Measurements from ENCODE around the gene TBC1D21. TPM values are rescaled to one million over a fixed set of nuclear protein-coding genes. Genes with fewer than 3 reads are reported as not detected.

TBC1D21 gene, protein sequence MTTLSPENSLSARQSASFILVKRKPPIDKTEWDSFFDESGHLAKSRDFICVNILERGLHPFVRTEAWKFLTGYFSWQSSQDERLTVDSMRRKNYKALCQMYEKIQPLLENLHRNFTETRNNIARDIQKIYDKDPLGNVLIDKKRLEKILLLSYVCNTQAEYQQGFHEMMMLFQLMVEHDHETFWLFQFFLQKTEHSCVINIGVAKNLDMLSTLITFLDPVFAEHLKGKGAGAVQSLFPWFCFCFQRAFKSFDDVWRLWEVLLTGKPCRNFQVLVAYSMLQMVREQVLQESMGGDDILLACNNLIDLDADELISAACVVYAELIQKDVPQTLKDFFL
- not detected in 2 replicates for total RNA-seq (2021)
- long read RNA-seq = 0 reads

DNA sequence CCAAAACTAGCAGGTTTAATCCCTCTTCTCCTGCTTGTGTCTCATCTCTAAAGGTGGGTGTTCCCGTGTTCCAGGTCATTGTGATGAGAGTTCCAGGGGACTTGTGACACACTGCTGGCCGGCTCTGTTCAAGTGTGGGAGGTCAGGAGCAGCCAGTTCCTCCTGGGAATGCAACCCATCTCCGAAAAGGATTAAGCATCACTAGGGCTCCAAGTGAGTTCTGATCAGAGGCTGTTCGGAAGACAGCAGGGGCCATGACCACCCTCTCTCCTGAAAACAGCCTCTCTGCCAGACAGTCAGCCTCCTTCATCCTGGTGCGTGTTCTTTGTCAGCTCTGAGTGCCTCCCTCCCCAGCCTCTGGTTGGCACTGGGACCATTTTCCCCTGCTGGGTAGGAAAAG is at the start of gene TBC1D21:
Gene TBC1D21 (plus strand): TSS at position 109 of the 400 bp plus-strand sequence. CDS start 146 bp downstream, at position 255.
- Histone ChIP-seq H2BK5ac (ENCODE audit: insufficient read length, low read length) (no peak within 1 kb of the TSS), H2BK12ac (ENCODE audit: insufficient read length, low read depth, low read length) (no peak within 1 kb of the TSS), H3K4me2 (ENCODE audit: insufficient read depth, insufficient read length, low read length) (no peak within 1 kb of the TSS), H2BK120ac (ENCODE audit: low read depth, low read length, poor library complexity, severe bottlenecking) (no peak within 1 kb of the TSS), H3K9me3 (ENCODE audit: control insufficient read depth, low read depth, low read length) (no peaks in the 10 kb centered on the region), H3K27me3 (ENCODE audit: insufficient read depth, low read length) (no peaks in the 10 kb centered on the region), H3K56ac (ENCODE audit: insufficient read length, low read depth, low read length) (no peak within 1 kb of the TSS), H3K79me1 (ENCODE audit: insufficient read depth, low read depth, low read length, poor library complexity, severe bottlenecking) (no peaks in the 10 kb centered on the region), H3K18ac (ENCODE audit: insufficient read length, low read depth, low read length) (no peak within 1 kb of the TSS), H3K9ac (ENCODE audit: extremely low read depth, insufficient read length, low read length) (no peak within 1 kb of the TSS), H3T11ph (ENCODE audit: low read length) (no peak within 1 kb of the TSS), H4K20me1 (ENCODE audit: control insufficient read depth, insufficient read depth, insufficient read length) (no peaks in the 10 kb centered on the region), H4K8ac (replicated peaks; ENCODE audit: insufficient read length, low read depth, low read length) (no peak within 1 kb of the TSS), H3K27ac (ENCODE audit: insufficient read length, low read depth, low read length) (no peak within 1 kb of the TSS), H3K23me2 (ENCODE audit: insufficient read length, low read depth, low read length, poor library complexity, severe bottlenecking) (no peaks in the 10 kb centered on the region), H3K23ac (ENCODE audit: insufficient read length, low read depth, low read length) (no peak within 1 kb of the TSS), H2BK15ac (ENCODE audit: low read depth, low read length) (no peak within 1 kb of the TSS), H4K5ac (ENCODE audit: insufficient read length, low read depth, low read length) (no peak within 1 kb of the TSS), H2BK20ac (ENCODE audit: low read depth, low read length, poor library complexity, severe bottlenecking) (no peak within 1 kb of the TSS), H2AK5ac (ENCODE audit: insufficient read length, low read length) (no peak within 1 kb of the TSS), H2AFZ (ENCODE audit: low read length) (no peak within 1 kb of the TSS), H4K91ac (ENCODE audit: insufficient read length, low read depth, low read length) (no peak within 1 kb of the TSS), H3K4me1 (ENCODE audit: insufficient read depth, low read length) (0 out of 2 replicates have a peak, but pooled peaks cover 2% of the 10 kb centered on the region), H3K79me2 (ENCODE audit: insufficient read depth, low read length) (no peaks in the 10 kb centered on the region), H3K14ac (ENCODE audit: insufficient read depth, low read length) (no peak within 1 kb of the TSS), H3K4ac (ENCODE audit: low read depth, low read length) (no peak within 1 kb of the TSS)
- no peak within 1 kb of the TSS for H3K4me3 Mint-ChIP-seq
- no peaks in the 10 kb centered on the region for H3K36me3 Mint-ChIP-seq (ENCODE audit: insufficient read depth in 1 of 3, low read depth in 3 of 3)
- peaks cover 5 to 14% of the 10 kb centered on the region in 2 experiments for H3K4me1 Mint-ChIP-seq
- TF ChIP-seq, protein P1, sequence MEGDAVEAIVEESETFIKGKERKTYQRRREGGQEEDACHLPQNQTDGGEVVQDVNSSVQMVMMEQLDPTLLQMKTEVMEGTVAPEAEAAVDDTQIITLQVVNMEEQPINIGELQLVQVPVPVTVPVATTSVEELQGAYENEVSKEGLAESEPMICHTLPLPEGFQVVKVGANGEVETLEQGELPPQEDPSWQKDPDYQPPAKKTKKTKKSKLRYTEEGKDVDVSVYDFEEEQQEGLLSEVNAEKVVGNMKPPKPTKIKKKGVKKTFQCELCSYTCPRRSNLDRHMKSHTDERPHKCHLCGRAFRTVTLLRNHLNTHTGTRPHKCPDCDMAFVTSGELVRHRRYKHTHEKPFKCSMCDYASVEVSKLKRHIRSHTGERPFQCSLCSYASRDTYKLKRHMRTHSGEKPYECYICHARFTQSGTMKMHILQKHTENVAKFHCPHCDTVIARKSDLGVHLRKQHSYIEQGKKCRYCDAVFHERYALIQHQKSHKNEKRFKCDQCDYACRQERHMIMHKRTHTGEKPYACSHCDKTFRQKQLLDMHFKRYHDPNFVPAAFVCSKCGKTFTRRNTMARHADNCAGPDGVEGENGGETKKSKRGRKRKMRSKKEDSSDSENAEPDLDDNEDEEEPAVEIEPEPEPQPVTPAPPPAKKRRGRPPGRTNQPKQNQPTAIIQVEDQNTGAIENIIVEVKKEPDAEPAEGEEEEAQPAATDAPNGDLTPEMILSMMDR (conservative IDR thresholded peaks at IDR 0.05) = no peak
- peaks cover 4% of the 10 kb centered on the region for H3K27me3 Mint-ChIP-seq (ENCODE audit: low read depth)
- no CpG with 5 or more reads among the region's 5 CpGs for WGBS (ENCODE audit: extremely low coverage, insufficient read length, low lambda C conversion rate)
- H3K9me3 Mint-ChIP-seq = peaks cover 0 to 3% of the 10 kb centered on the region in 2 experiments; a peak in 2 of 5 replicates
- no peak within 1 kb of the TSS; a peak in 1 of 7 replicates for H3K27ac Mint-ChIP-seq
- peak; percentile 19 for DNase-seq

All from H9 (cell line).